NCI-H446 (cell line): Measurements from ENCODE around the gene BMP2.

Experiments used
- DNase-seq, 2 experiments: peaks; one replicate each; lab custom pipeline; 2025; lab: John Stamatoyannopoulos, UW

The BMP2 gene

GRCh38 chr20:6767536-6768227 lies at the start of gene BMP2:
TSS of gene BMP2 (plus strand) at chr20:6767686. CDS start at chr20:6770127, 2,441 bp downstream.
- DNase-seq: peak in 1 of 2 experiments; percentile 9

- no peak for DNase-seq
These were observed 48.7 kb upstream of the BMP2 start for GRCh38 chr20:6718662-6719368.

DNA sequence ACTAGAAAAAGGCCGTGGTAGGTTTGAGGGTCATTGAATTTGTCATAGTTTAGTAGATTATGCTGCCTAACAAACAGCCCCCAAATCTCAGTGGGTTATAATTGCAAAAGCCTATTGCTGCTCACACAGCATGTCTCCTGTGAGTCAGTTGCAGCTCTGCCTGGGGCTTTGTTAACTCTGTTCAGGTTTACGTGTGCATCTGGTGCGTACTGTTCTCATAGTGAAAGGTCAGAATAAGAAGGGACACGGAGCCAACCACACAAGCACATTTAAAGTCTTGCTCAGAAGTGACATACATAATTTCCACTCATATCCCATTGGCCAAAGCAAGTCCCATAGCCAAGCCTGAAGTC lies 48.1 kb upstream of the BMP2 start:
- DNase-seq: no peak

DNA sequence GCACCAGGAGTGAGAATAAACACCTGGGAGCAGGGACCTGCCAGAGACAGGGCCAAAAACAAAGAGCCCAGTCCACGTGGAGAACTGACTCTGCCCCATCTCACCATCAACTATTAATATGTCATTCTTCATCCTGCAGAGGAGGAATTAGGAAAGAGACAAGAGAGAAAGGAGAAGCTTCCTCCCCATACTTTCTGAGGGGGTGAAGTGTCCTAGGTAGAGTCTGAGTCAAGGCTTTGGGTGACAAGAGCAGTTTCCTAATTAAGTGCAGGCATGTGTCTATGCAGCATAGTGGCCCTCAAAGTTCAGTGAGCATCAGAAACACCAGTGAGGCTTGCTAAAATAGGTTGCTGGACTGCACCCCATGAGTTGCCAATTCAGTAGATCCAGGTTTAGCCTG lies 40.7 kb upstream of the BMP2 start:
- no peak for DNase-seq

- no peak for DNase-seq
These were observed 36.7 kb upstream of the BMP2 start for GRCh38 chr20:6730672-6731328.

GRCh38 chr20:6732001-6732447 lies 35.5 kb upstream of the BMP2 start:
- DNase-seq: no peak

GRCh38 chr20:6732851-6733250 lies 34.6 kb upstream of the BMP2 start:
- DNase-seq: no peak

GRCh38 chr20:6733965-6734364 lies 33.5 kb upstream of the BMP2 start:
- DNase-seq: no peak

DNA sequence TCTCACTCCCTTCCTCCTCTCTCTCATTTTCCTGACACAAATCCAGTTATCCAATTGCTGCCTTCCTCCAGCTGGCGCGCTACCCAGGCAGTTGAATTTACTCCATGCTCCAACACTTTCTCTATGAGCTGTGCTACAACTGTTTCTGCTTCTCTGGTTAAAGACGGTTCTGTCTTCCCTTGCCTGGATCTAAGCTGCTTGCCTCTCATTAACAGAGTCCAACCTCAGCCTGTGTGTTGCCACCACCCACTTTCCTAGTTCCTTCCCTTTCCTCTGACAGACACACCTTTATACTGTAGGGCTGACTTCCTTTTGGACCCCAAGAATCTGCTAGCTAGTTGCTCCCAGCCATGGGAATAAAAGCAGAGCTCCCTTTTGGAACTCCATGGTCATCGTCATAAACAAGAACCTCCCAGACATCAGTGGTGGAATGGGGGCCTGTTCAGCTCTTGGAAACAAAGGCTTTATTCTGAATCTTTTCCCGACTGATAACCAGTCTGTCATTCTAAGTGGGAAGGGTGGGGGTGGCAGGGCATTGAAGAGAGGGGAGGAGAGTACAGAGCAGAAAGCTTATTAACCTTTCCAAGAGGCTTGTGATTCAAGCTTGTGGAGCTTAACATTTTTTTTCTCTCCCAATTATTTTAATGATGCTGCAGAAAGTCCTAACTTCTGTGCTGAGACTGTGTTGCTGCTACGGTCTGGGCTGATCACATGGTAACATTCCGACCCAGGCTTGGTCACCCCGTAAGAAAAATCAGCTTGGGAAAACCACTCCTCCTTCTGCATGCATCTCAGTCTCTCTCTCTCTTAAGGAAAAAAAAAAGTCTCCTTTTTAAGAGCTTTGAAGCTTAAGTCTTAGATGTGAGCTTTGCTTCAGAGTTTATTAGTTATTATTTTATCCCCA lies 31.3 kb upstream of the BMP2 start:
- DNase-seq: no peak

DNA sequence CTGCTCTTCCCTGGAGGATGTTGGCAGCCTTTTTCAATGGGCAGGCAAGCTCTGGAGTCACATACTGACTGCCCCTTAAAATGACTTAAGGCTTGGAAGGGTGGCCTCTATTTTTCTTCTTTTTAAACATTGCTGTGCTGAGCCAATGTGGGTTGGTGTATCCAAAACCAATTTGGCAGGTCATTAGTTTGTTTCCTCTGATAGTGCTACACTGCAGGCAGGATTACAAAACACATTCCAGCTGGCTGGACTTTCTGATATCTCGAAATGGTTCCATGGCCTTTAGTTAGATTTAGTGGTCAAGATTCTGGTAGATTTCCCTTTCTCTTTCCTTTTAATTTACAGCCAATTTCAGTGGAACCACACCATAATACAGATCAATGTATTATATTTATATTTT lies 28.1 kb upstream of the BMP2 start:
- no peak for DNase-seq

DNA sequence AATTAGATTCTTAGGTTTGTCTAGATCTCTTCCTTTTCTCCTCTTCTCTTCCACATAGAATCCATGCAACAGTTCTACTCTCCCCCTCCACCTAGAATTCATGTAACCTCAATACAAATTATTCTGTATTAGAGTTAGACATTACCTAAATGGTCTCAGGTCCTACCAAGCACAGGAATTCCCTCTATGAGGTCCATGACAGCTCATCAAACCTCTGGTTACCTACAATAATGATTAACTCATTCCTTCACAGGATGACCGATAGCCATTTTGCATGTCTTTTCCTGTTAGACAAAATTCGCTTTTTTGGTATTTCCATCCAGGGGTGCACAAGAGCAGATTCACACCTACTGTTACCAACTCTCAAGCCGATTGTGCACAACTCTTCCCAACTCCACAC lies 27.4 kb upstream of the BMP2 start:
- no peak for DNase-seq

DNA sequence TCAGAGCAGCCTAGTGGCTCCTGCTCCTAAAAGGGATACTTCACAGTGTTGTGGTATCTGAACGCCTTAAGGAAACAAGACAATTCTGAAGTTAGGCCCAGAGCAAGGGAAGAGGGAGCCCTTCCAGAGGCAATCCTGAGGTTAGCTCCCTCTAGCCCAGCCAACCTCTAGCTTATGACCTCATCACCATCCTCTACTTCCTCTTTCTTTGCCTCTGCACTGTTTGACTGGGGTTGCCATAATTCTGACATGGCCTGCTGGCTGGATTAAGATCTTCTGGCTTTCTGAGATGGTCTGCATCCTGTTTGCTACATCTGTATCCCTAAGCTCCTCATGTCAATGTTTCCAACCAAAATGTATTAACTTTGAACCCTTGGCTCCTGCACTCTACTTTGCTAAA lies 23.3 kb upstream of the BMP2 start:
- DNase-seq: no peak

- no peak for DNase-seq
These were observed 22.7 kb upstream of the BMP2 start for GRCh38 chr20:6744805-6745204.

DNA sequence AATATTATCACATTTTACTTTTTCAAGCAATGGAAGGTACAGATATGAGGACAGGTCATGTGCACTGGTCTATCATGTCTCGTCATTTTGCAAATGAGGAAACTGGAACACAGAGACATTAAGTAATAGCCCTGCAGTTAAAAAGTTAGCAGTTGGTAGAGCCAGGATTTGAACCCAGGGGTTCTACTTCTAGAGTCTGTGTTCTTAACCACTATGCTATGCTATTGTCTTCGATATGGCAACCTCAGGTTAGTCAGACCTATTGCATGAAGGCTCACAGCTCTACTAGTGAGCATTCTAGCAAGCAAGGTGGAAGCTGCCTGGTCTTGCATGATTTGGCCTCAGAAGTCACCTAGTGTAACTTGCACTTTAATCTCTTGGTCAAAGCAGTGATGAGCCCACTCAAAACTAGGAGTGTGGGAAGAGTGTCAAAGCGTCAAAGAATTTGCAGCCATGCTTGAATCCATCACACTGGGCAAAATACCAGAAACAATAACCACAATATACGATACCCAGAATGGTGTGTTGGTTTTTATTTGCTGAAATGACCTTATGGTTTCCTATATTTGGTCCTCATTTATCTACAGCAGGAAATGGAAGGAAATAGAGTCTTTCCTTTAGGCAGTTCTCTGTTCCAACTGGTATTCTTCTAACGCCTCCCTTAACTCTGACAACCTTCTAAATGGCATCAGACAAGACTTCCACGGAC lies 20.4 kb upstream of the BMP2 start:
- no peak for DNase-seq

- DNase-seq: no peak
These were observed 17.0 kb upstream of the BMP2 start for GRCh38 chr20:6750438-6750837.

DNA sequence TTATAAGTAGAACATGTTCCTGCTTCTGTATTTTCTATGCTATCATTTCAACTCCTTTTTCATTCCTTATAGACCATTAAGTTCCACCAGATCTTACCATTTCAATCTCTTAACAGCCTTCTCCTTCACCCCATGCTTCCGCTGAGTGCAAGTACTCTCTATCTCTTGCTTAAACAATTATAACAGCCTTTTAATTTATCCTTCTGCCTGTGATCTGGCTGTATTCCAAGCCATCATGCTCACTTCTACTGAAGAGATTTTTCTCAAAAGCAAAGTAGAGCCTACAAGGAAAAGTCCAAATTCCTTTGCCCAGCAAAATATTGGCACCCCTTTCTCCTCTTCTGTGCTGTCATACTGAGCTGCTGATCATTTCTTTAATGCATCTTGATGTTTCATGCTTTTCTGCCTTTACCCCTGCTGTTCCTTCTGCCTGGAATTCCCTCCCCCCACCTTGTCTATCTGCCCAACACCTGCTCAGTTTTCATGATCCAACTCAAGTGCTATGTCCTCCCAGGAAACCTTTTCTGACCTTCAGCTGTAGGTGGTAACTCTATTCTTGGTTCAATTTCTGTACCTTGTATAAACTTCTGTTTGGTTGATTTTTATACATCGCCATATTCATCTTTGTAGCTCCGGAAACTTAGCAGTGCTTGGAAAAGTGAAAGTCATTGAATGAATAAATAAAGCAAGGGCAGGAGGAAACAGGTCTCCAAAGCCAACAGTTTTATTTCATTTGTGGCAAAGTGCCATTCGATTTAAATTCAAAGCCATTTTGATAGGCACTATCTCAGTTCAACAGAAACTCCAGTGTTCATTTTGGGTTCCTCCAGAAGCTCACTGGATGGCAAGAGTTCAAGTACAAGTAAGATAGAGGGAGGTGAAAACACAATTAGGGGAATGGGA lies 10.5 kb upstream of the BMP2 start:
- DNase-seq: no peak

DNA sequence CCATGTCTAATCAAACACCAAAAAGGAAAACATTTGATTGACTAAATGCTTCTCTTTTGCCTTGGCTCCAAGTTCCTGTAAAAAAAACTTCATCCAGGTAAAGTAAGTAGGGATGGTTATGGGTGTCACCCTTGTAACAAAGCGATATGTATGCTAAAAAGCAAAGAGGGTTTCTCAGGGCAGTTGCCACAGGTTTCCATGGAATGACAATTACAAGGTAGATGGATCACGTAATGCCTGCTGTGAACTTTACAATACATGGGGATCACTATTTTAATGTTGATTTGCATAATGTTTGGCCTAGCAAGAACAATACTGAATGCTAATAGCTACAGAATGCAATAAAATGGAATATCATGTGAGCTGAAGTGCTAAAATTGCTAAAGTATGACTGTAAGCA lies 2.9 kb upstream of the BMP2 start:
- no peak for DNase-seq

DNA sequence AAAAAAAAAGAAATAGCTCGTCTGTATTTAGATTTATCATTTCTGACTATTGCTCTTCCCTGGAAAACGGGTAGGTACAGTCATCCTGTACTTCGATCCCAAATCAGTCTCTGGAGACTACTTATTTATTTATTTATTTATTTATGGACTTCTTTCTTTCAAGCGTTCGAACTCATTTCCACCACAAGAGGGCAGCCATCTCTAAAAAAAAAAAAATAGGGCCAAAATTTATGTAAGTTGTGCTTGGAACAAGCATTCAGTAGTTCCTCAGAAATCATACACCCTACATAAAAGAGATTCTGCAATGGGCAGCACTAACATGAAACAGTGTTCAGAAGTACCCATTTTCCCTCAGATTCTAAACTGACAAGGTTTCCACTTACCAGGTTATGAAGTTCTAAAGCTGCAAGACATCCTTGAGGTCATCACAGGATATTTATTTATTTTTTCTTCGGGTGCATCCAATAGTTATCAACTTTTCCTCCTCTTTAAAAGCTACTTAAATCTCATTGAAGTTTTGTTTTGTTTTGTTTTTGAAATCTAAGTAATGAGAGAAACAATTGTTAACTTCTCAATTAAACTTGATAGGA lies 1.9 kb upstream of the BMP2 start:
- peak; percentile 36 to 49 for DNase-seq

GRCh38 chr20:6766433-6766832 lies 1.1 kb upstream of the BMP2 start:
- no peak for DNase-seq

GRCh38 chr20:6767126-6767535 lies 355 bp upstream of the BMP2 start:
- DNase-seq: no peak
